H4 (cell line): ENCODE data around the gene KANSL1. TPM values are rescaled to one million over a fixed set of nuclear protein-coding genes. Genes with fewer than 3 reads are reported as not detected.
"Not testable (repeated sequence)": the region's sequence is repeated elsewhere in the genome, so short reads cannot be mapped to it uniquely, and the experiment has no call there.

Experiments
- DNase-seq: peaks from one replicate; pipeline ENCODE4 v3.0.0-alpha.2; 2015; ENCODE audit warnings: low spot score
- total RNA-seq: library from RNA; depleted of rRNA; stranded (reverse); fragments of >200 nt; shearing (Covaris generic); gene quantifications from 2 replicates; pipeline ENCODE4 v1.2.3, GENCODE V29; 2014

Gene KANSL1
- total RNA-seq, 1 experiment from 2014 or later, result 22.6 TPM

DNA sequence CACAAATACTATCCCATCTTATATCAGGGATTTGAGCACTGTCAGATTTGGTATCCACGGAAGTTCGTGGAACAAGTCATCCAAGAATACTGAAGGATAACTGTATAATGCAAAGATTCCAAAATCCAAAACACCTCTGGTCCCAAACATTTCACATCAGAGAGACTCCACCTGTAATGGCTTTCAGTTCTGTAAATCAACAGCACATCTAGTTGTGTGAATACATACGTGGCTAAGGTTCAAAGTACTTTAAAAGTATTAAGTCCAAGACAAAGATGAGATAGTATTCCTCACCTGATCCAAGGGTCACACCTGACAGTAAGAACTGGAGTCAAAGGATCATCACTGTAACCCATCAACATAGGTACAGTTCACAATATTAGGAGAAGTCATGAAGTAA lies 54.8 kb downstream of the KANSL1 start:
- no peak for DNase-seq

DNA sequence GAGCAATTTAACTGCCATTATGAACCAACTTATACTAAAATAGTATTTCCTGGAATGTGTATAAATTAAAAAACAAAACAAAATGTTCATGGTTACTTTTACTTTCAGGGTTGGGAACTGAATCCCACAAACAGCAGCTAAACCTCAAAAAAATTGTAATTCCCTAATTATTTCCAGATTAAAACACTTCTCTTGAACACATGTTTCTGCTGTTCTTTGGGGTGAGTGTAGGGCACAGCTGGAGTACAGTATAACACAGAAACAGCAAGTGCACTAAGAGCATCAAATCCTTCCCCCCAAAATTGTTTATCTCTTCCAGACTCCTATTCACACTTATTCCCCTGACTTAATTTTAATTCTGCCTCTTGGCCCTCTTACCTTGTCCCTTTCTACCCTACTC lies 56.4 kb downstream of the KANSL1 start:
- DNase-seq, result no peak

DNA sequence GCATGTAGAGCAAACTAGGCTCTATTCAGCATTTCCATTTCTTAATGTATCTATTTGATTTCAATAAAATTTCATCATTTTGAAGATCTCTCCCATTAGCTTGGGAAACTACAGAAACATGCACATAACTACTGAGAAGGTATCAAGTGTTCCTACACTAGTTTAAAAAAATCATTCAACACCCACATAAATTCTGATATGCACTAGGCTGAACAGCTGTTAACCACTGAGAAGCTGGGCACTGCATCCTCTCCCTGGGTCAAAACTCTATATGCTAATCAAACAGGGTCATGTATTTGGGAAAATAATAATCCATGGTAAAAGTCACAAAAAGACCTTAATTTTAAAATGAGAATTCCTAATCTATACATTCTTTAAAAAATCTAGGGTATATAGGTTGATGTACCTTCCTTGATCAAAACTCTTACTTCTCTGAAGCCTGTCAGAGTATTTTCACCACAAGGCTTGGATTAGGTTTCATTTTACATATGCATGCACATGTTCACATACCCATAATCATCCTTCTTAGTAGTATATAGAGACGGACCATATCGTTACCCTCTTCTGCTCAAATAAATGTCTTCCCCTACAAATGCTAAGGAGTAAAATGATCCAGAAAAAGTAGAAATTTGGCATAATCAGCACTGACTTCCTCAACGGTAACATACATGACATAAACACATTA lies 57.2 kb downstream of the KANSL1 start:
- DNase-seq, result no peak

DNA sequence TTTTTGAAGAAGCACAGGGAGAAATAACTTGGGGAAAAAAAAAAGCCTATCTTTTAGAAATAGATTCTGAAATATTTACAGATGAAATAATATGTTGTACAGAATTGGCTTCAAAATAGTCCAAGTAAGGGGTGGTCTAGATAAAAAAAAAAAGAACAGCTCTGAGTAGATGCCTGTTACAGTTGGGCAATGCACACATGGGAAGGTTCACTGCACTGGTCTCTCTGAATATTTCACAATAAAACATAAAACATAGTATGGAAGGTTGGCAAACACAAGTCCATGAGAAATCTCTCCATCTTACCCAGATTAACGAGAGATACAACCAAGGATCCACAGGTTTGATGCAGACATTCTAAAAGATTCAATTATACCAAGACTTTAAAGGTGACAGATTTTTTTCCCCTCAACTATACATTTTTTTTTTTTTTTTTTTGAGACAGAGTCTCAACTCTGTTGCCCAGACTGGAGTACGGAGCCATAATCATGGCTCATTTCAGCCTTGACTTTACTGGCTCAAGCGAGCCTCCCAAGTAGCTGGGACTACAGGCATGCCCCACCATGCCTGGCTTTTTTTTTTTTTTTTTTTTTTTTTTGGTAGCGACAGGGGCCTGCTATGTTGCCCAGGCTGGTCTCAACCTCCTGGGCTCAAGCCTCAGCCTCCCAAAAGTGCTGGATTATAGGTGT lies 58.0 kb downstream of the KANSL1 start:
- DNase-seq, result no peak

DNA sequence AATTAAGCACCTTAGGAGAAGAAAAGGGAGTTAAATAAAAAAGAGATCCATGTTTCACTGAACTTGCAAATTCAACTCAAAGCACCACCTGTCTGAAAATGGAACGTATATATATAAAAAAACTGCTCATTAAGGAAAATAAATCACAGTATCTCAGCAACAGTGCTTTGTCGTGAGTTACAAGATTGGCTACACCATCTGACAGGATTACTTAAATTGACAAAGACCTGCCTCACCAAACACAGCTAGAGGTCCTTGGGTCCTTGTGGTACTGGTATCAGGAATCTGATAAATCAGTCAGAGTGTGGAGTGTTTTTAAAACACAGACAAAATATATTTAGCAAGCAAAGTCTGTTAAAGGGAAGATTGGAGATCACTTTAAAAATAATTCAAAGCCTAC lies 63.9 kb downstream of the KANSL1 start:
- no peak for DNase-seq

DNA sequence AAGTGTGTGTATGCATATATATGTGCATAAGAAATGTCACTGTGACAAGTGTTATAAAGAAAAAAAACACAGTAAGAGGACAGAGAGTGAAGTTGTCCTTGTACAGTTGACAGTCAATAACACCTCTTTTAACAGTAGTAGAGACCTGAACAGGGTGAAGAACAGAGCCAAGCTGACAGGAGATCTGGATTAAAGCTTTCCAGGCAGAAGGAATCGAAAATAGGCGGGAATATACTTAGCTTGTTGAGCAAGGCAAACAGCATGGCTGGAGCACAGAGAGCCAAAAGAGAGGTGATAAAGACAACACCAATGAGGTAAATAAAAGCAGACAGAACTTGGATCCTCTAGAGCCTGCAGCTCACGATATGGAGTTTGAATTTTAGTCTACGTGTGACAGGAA lies 64.8 kb downstream of the KANSL1 start:
- no peak for DNase-seq

DNA sequence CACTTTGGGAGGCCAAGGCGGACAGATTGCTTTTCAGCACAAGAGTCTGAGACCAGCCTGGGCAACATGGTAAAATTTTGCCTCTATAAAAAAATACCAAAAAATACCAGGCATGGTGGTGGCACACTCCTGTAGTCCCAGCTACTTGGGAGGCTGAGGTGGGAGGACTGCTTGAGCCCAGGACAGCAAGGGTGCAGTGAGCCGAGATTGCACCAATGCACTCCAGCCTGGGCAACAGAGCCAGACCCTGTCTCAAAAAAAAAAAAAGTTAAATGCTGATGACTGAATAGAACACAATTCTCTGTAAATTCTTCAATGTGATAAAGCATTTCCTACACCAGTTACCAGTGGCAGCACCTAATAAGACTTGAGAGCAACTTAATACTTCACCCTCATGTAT lies 65.7 kb downstream of the KANSL1 start:
- DNase-seq, result no peak

DNA sequence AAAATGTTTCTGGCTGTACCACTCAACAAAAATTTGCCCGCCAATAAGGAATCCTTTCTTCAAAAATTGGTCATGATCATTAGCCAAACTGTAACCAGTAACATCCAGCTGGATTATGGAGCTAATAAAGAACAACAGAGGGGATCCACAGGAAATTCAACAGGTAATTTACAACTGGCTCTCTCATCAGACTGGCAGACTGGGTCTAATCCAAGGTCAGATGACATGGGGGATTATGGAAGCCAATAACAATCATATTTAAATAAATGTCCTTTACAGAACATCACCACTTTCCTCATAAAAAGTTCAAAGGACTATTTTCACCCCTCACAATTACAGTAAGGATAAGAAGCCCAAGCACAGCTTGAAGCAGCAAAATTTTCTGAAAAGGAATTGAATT lies 66.4 kb downstream of the KANSL1 start:
- no peak for DNase-seq

DNA sequence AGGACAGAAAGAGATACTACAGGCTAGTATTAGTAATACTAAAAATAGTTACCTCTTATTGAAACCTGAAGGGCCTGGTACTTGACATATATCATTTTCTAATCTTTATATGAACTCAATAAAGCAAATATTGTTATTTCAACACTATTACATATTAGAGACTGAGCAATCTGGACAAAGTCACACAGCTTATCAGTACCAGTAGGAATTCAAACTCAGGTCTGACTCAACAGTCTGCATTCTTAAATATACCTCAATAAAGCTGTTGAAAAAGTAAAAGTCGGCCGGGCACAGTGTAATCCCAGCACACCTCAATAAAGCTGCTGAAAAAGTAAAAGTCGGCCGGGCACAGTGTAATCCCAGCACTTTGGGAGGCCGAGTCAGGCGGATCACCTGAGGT lies 67.4 kb downstream of the KANSL1 start:
- DNase-seq, result no peak

DNA sequence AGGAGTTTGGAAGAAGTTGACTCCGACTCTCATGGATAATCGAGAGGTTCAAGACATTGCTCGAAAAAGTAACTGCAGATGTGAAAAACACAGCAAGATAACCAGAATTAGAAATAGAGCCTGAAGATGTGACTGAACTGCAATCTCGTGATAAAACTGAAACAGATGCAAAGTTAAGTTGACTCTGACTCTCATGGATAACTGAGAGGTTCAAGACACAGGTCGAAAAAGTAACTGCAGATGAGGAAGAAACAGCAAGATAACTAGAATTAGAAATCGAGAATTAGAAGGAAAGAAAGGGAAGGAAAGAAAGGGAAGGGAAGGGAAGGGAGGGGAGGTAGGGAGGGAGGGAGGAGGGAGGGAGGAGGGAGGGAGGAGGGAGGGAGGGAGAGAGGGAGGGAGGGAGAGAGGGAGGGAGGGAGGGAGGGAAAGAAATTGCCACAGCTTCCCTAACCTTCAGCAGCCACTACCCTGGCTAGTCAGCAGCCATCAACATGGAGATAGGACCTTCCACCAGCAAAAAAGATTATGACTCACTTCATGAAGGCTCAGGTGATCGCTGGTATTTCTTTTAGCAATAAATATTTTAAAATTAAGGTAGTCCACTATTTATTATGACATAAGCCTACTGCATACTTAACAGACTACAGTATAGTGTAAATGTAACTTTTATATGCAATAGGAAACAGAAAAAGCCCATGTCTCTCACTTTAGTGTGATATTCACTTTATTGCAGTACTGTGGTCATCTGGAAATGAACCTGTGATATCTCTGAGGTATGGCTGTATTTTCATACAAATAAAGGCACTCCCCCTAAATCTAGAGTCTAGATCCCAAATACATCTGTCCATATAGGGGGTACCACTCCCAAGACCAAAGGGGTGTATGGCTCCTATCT lies 68.3 kb downstream of the KANSL1 start:
- DNase-seq, result no peak

DNA sequence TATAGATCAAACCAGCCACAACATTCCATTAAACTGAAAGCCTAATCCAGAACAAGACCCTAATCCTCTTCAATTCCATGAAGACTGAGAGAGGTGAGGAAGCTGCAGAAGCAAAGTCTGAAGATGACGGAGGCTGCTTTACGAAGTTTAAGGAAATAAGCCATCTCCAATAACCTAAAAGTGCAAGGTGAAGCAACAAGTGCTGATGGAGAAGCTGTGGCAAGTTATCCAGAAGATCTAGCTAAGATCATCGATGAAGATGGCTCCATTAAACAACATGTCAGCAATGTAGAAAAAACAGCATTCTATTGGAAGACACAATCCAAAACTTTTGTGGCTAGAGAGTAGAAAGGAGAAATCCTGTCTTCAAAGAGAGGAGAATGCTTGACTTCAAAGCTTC lies 69.6 kb downstream of the KANSL1 start:
- no peak for DNase-seq

DNA sequence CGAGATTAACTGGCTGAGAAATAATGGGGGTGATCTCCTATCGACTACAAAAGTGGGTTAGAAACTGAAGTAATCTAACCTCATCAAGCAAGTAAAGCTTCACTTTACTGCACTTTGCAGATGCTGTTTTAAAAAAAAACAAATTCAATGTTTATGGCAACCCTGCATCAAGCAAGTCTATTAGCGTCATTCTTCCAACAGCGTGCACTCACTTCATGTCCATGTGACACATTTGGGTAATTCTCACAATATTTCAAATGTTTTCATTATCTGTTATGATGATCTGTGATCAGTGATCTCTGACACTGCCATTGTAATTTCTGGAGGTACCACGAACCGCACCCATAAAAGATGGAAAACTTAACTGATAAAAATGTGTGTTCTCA lies 70.8 kb downstream of the KANSL1 start:
- no peak for DNase-seq

DNA sequence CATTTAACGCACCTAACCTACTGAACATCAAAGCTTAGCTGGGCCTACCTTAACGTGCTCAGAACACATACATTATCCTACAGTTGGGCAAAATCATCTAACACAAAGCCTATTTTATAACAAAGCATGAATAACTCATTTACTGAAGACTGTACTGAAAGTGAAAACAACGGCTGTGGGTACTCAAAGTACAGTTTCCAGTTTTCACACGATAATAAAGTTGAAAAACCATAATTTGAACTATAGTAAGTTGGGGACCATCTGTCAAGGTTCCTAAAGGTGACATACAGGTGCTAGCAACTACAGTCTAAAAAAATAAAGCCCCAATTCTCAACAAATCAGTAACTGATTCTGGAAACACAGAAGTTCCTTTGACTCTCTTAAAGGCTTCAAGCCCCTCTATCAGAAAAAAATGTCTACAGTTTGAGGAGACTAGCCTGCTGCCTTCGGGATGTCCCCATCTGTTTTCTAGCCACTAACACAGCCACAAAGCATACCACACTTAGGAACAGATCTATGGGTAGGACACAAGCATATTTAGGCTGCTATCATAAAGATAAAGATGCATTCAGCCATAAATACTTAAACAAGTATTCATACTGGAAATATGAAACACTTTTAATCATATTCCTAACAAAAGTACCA lies 71.3 kb downstream of the KANSL1 start:
- DNase-seq, result no peak

DNA sequence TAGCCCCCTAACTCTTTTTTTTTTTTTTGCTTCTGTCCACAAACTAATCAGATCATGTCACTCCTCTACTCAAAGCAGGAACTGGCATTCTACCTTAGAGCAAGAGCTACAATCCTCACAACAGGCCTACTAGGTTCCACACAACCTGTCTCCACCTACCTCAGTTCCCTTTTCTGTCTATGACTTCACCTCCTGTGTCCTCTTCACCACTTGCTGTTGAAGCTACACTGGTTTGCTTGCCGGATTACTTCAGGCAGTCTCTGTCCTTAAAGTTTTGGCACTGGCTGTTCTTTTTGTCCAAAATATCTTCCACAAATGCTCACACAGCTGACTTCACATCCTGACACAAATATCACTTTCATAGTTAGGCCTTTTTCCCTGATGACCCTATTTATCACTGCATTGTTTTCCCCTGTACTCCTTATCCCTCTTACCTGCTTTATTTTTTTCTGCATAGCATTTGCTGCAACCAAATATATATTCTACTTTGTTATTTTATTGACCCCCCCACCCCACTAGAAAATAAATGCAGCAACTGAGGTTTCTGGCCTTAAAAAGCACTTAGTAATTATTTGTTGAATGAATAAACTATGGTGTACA lies 72.0 kb downstream of the KANSL1 start:
- no peak for DNase-seq

DNA sequence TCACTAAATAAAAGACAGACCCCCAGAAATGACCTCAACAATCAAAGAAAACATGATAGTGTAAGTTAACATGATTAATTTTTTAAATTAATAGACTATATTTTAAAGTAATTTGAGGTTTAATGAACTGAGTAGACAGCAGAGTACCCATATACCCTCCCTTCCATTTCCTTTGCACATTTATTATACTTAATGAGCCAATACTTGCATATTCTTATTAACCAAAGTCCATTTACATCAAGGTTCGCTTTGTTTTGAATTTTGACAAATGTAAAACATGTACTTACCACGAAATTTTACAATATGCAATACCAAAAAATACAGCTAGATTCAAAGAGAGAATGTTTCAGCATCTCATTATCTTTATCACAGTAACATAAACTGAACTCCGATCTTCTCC lies 72.7 kb downstream of the KANSL1 start:
- no peak for DNase-seq

DNA sequence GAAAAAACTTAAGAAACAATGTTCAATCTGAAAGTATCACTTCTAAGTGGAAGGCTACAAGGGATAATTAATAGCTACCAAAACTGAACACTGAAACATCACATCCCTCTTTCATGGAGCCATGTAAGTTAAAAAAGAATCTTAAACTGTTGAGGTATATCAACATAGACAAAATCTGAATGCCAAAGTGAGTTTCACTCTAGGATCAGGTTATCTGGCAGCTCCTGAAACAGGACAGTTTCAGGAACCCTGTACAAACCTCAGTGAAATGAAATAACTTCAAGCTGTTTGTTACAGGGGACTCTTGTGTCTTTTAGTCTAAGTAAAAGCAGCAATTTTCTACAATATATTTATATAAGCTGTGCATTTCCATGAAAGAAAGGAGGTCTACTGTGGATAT lies 73.2 kb downstream of the KANSL1 start:
- DNase-seq, result no peak

DNA sequence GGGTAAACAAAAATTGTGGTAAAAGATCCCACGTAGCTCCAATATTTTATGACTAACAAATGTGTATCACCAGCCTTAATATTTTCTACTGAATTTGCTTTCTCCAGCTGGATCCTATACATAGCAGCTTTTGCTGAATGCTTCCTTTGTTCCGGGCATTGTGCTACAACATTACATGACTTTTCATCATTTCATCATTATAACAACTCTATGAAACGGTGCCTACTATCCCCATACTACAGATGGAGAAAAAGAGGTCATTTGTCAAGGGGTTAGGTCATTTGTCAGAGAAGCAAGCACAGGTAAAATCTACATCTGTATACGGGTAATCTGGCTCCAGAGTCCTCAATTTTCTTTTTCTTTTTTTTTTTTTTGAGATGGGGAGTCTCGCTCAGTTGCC lies 74.3 kb downstream of the KANSL1 start:
- no peak for DNase-seq

DNA sequence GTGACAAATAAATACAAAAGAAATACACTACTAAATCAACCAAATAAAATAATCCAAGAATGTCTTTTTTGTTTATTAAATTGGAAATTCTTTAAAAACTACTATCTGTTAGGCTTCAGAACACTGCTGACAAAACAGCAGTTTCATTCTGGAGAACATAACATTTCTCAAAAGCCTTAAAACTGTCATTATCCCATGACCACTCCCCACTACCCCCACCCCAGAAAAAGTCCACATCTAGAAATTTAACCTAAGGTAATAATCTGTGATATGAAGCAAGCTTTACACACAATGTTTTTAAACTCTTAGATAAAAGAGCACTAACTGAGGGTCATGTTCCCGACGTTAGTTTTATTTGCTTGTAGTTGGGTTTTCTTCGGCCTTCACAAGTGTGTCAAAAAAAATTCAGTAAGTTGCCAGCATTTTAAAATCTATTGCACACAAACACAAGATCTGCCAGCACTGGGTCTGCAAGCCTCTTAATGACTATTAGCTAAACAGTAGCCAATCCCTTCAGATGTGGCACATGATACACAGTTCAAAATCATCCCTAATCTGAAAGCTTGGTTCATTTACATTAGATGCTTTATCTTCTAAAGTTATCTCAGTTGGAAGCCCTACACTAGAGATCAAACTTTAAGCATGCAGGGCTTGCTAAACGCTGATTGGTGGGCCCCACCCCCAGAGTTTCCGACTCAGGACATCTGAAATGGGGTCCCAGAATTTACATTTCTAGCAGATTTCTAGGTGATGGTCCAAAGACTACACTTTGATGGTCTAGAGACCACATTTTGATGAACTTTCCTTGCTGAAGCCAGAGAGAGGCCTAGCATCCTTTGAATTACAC lies 75.2 kb downstream of the KANSL1 start:
- no peak for DNase-seq

DNA sequence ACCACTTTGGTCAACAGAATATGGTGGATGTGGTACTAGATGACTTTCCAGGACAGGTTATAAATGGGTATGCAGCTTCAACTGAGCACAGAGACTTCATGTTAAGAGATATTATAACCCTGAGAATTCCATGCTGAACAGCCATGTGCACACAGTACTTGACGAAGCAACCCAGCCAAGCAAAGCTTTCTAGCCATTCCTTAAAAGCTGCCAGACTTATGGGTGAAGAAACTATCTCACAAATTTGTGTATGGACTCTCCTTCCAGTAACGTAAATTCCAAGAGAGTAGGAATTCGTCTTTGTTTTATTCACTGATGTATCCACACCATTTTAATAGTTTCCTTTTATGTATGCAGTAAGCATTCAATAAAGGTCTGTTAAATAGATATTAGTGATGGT lies 76.1 kb downstream of the KANSL1 start:
- no peak for DNase-seq

DNA sequence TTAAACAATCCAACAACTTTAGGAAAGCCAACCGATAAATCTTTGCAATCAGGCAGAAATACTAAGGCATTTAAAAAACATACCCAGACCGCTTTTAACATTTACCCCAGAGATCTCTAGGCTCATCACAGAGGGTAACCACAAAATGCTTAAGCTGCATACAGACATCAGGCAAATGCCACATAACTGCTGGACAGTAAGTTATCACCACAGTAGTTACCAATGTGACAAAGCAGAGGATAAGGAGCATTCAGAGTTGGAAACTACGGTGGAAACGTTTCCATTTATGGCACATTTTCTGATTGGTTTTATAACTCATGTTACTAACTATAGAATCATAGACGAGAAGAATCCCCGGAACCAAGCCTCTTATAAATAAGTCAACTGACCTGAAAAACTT lies 77.5 kb downstream of the KANSL1 start:
- no peak for DNase-seq

DNA sequence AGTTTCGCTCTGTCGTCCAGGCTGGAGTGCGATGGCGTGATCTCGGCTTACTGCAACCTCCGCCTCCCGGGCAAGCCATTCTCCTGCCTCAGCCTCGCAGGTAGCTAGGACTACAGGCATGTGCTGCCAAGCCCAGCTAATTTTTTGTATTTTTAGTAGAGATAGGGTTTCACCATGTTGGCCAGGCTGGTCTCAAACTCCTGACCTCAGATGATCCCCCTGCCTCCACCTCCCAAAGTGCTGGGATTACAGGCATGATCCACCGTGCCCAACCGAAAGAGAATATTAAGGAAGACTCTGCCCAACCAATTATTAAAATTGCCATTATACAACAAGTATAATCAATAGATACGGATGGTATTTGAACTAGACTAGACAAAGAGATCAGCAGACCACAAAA lies 82.0 kb downstream of the KANSL1 start:
- DNase-seq, result not testable (repeated sequence)
